Caco-2 (cell line): Measurements from ENCODE around the gene UBALD2. TPM values are rescaled to one million over a fixed set of nuclear protein-coding genes. Genes with fewer than 3 reads are reported as not detected.

Source experiments
- BruUV-seq: library from RNA; stranded (reverse); fragments of 400-500 nt; replicated peaks from 2 replicates; lab custom pipeline; 2021; lab: Mats Ljungman, UMichigan
- CTCF ChIA-PET: fragments of 300-600 bp; sonication (Branson Sonifier 250); formaldehyde crosslinking; loops from one replicate; lab custom pipeline; 2022; ENCODE audit warnings: antibody characterized with exemption; lab: Charles Lee
- POLR2A ChIA-PET: fragments of 300-600 bp; sonication (Branson Sonifier 250); formaldehyde crosslinking; loops from one replicate; lab custom pipeline; 2022; ENCODE audit warnings: antibody characterized with exemption; lab: Charles Lee
- DNase-seq, 2 experiments: peaks; one replicate each; pipeline versions ENCODE4 v3.0.0 to v3.0.0-alpha.2; 2020 to 2022
- H3K27me3 ChIP-seq: replicated peaks from 2 replicates; pipeline ENCODE4 v1.6.0; 2011; ENCODE audit warnings: low read length; ENCODE audit not compliant: control insufficient read depth, insufficient read depth
- H3K36me3 ChIP-seq: 2 replicates; pipeline ENCODE4 v1.5.1; 2011; ENCODE audit warnings: low read length; ENCODE audit not compliant: control insufficient read depth, insufficient read depth
- H3K4me1 ChIP-seq: fragments of 250-450 bp; sonication (Bioruptor Pico); 2 replicates; pipeline ENCODE4 v1.5.1; 2020; ENCODE audit warnings: mild to moderate bottlenecking
- H3K4me3 ChIP-seq: 2 replicates; pipeline ENCODE4 v1.5.1; 2011; ENCODE audit warnings: low read depth, mild to moderate bottlenecking, control low read depth, low read length
- H3K9me3 ChIP-seq: fragments of 250-450 bp; sonication (Bioruptor Pico); 2 replicates; pipeline ENCODE4 v1.5.1; 2020; ENCODE audit warnings: mild to moderate bottlenecking, moderate library complexity
- H3K27ac Mint-ChIP-seq: one replicate; pipeline ENCODE4 v1.8.0; 2022; ENCODE audit warnings: mixed read lengths; ENCODE audit not compliant: unreplicated experiment
- H3K27me3 Mint-ChIP-seq: one replicate; pipeline ENCODE4 v1.8.0; 2022; ENCODE audit warnings: mixed read lengths; ENCODE audit not compliant: insufficient read depth, unreplicated experiment
- H3K36me3 Mint-ChIP-seq: one replicate; pipeline ENCODE4 v1.8.0; 2022; ENCODE audit warnings: mild to moderate bottlenecking, mixed read lengths; ENCODE audit not compliant: insufficient read depth, unreplicated experiment
- H3K4me1 Mint-ChIP-seq: one replicate; pipeline ENCODE4 v1.8.0; 2022; ENCODE audit warnings: low read depth, mixed read lengths; ENCODE audit not compliant: unreplicated experiment
- H3K4me3 Mint-ChIP-seq: one replicate; pipeline ENCODE4 v1.8.0; 2022; ENCODE audit warnings: mild to moderate bottlenecking, moderate library complexity, mixed read lengths; ENCODE audit not compliant: unreplicated experiment
- H3K9me3 Mint-ChIP-seq: one replicate; pipeline ENCODE4 v1.8.0; 2022; ENCODE audit warnings: mixed read lengths; ENCODE audit not compliant: unreplicated experiment
- intact Hi-C: fragments of 100-400 bp; cut with micrococcal nuclease; formaldehyde crosslinking; loops from one replicate; pipeline ENCODE4 v1.10.0; 2022; ENCODE audit not compliant: unreplicated experiment
- total RNA-seq: library from RNA; stranded (reverse); gene quantifications from 2 replicates; pipeline ENCODE4 v1.2.3, GENCODE V29; 2022
- TF ChIP-seq, protein P1 (sequence below), 2 experiments: fragments of 200-600 bp in 1 of 2; IDR thresholded peaks; 1 replicate in 1 of 2; 2 replicates in 1 of 2; pipeline versions ENCODE4 v1.5.1 to v1.8.0; 2011 to 2022; ENCODE audit warnings: antibody characterized with exemption in 1 of 2, control low read depth in 1 of 2, inconsistent platforms in 1 of 2, low read depth in 1 of 2, low read length in 1 of 2, mild to moderate bottlenecking in 1 of 2, moderate library complexity in 1 of 2; ENCODE audit not compliant: insufficient read depth in 1 of 2, severe bottlenecking in 1 of 2, unreplicated experiment in 1 of 2

The UBALD2 gene
- total RNA-seq, 1 experiment from 2014 or later = 50.0 TPM

DNA sequence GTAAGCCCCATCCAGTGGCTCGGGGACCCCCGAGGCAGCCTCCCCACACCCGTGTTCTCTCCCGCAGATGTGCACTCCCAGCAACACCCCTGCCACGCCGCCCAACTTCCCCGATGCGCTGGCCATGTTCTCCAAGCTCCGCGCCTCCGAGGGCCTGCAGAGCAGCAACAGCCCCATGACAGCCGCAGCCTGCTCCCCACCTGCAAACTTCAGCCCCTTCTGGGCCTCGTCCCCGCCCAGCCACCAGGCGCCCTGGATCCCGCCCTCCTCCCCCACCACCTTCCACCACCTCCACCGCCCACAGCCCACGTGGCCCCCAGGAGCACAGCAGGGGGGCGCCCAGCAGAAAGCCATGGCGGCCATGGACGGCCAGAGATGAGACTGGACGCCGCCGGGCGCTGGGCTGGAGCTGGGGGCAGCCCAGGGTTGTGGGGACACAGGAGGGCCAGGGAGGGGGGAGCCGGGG, 5.0 kb downstream of the UBALD2 start:
- Mint-ChIP-seq H3K9me3 (no peaks in the 10 kb centered on the region), H3K4me1 (no peaks in the 10 kb centered on the region), H3K27me3 (no peaks in the 10 kb centered on the region), H3K27ac (no peak overlapping the region), H3K4me3 (no peak overlapping the region), H3K36me3 (peaks cover 82% of the 10 kb centered on the region)
- BruUV-seq = no TSS peak
- peaks cover 21% of the 10 kb centered on the region for H3K4me1 ChIP-seq
- H3K4me3 ChIP-seq = no peak overlapping the region
- CTCF ChIA-PET = interaction anchor here (2.7 kb wide), 1 partner anchor 10 kb away, joined by 11 read pairs; no protein-coding TSS in a partner anchor
- H3K36me3 ChIP-seq = peaks cover 3% of the 10 kb centered on the region
- H3K9me3 ChIP-seq = no peaks in the 10 kb centered on the region
- H3K27me3 ChIP-seq = no peaks in the 10 kb centered on the region
- intact Hi-C loops = no loop called here
- DNase-seq = no peak
- POLR2A ChIA-PET = interaction anchor here (1.0 kb wide), 1 partner anchor 11 kb away, joined by 7 read pairs; no protein-coding TSS in a partner anchor
- TF ChIP-seq, protein P1, sequence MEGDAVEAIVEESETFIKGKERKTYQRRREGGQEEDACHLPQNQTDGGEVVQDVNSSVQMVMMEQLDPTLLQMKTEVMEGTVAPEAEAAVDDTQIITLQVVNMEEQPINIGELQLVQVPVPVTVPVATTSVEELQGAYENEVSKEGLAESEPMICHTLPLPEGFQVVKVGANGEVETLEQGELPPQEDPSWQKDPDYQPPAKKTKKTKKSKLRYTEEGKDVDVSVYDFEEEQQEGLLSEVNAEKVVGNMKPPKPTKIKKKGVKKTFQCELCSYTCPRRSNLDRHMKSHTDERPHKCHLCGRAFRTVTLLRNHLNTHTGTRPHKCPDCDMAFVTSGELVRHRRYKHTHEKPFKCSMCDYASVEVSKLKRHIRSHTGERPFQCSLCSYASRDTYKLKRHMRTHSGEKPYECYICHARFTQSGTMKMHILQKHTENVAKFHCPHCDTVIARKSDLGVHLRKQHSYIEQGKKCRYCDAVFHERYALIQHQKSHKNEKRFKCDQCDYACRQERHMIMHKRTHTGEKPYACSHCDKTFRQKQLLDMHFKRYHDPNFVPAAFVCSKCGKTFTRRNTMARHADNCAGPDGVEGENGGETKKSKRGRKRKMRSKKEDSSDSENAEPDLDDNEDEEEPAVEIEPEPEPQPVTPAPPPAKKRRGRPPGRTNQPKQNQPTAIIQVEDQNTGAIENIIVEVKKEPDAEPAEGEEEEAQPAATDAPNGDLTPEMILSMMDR (IDR thresholded peaks at IDR 0.05; ENCODE audit: insufficient read depth in 1 of 2, low read depth in 1 of 2, low read length in 1 of 2, severe bottlenecking in 1 of 2, unreplicated experiment in 1 of 2) = no peak

DNA sequence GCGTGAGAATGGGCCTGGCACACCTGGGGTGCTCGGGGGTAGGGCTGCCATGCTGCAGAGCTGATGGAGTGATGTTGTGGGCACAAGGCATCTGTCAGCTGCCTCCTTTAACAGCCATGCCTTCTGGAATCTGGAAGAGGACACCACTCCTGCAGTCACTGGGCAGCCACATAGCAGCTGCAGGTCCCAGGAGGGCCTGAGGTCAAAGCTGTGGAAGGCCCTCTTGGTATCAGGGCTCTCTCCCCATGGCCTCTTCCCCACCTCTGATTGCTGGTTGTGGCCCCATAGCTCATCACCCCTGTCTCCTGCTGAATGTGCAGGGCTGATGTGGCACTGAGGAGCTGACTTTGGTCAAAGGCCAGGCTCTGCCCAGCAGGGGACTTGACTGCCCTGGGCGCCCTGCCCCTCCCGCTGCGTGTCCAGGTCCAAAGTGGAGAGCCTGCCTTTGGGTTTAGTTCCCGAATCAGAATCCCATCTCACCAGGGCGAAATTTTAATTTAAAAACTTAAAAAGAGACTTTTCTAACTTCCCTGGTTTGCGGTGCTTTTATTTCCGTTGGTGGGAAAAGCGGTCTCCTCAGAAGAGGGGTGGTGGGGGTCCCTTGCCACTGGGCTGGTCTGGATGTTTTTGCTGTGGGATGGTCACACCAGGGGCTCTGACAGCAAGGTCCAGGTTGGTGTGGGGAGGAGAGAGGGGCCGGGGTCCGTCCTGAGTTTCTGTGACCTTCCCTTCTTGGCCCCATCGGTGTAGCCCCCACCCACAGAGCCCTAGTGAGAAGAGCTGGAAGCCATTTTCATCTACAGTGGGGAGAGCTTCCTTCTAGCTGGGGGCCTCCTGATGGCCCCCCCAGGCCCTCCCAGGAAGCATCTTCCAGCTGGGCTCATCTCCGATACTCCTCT, 5.9 kb downstream of the UBALD2 start:
- H3K27me3 Mint-ChIP-seq = no peaks in the 10 kb centered on the region
- no peak overlapping the region for H3K27ac Mint-ChIP-seq
- intact Hi-C loops = no loop called here

More for the DNA sequence above, 5.9 kb downstream of the UBALD2 start:
- DNase-seq = no peak
- no peaks in the 10 kb centered on the region for H3K9me3 ChIP-seq
- H3K4me1 Mint-ChIP-seq = no peaks in the 10 kb centered on the region
- BruUV-seq = no TSS peak
- peaks cover 3% of the 10 kb centered on the region for H3K36me3 ChIP-seq
- TF ChIP-seq, protein P1 (IDR thresholded peaks at IDR 0.05; ENCODE audit: insufficient read depth in 1 of 2, low read depth in 1 of 2, low read length in 1 of 2, severe bottlenecking in 1 of 2, unreplicated experiment in 1 of 2) = no peak
- no peaks in the 10 kb centered on the region for H3K27me3 ChIP-seq
- peaks cover 21% of the 10 kb centered on the region for H3K4me1 ChIP-seq
- ChIA-PET POLR2A (interaction anchor here (0.6 kb wide), 1 partner anchor 11 kb away, joined by 3 read pairs; no protein-coding TSS in a partner anchor), CTCF (interaction anchor here (0.6 kb wide), 1 partner anchor 138 kb away, joined by 3 read pairs; no protein-coding TSS in a partner anchor)
- H3K36me3 Mint-ChIP-seq = peaks cover 76% of the 10 kb centered on the region
- H3K4me3 ChIP-seq = no peak overlapping the region
- no peak overlapping the region for H3K4me3 Mint-ChIP-seq
- H3K9me3 Mint-ChIP-seq = no peaks in the 10 kb centered on the region
